Inferior parietal cortex (tissue), 1 donor: ENCODE results near the gene MRPL36.
"Not testable (repeated sequence)": the region's sequence is repeated elsewhere in the genome, so short reads cannot be mapped to it uniquely, and the experiment has no call there.

Source experiments
- DNase-seq: peaks from one replicate; pipeline ENCODE4 v3.0.0-alpha.2; 2016; ENCODE audit errors: extremely low spot score

Gene MRPL36

DNA sequence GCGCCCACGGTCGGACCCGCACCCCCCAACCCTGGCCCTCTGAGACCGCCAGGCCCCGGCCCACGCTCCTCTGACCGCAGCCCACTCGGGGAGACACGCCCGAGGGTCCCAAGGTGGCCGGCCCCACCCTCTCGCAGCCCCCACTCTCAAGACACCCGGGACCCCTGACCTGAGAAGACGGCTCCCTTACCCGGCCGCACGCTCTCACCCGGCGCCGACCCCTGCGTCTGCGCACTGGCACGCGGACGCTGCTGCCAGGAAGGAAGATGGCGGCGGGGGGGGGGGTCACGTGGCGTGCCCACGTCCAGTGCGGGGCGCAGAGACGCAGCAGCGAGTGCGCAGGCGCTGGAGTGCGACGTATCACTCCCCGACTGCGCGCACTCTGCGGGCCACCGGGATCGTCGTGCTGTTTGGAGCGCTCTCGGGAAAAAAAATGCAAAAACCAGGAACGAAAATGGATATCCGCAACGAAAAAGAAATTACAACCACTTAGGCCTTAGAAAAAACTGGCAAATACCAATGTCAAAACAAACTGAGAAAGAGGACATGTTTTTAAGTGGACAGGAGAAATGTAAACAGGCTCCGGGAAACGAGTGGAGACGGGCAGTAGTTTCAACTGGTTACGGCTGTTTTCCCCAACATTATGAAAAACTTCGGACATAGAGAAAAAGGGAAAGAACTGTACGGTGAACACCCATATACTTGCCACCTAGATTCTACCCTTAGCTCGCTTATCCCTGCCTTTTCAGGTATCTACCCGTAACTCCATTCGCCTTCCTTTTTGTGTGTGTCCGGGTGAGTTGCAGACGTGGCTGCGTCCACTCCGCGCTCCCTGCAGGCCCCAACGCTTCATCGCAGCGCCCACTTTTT, at the start of gene MRPL36:
Gene MRPL36, minus strand, starts transcription at position 236 of the 870 bp plus-strand sequence. CDS start 902 bp downstream, outside the sequence.
- peak; percentile 89 for DNase-seq

GRCh38 chr5:1847611-1848010, 48.0 kb upstream of the MRPL36 start:
- no peak for DNase-seq

DNA sequence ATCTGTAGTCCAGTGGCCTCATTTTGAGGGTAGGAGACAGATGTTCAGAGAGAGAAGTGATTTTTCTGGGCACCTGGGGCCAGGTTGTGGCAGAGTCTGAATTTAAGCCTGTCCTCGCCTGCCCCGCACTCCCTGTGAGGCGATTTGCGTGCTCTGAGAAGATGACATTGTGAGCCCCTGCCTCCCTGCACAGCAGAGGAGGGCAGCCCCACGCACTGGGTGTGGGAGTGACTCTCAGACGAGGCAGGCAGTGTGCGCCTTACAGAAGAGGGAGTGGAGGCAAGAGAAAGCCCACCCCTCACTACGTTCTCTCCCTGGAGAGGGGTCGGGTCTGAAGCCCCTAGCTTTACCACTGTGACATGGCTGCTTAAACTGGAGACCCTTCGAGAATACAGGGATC, 47.4 kb upstream of the MRPL36 start:
- no peak for DNase-seq

DNA sequence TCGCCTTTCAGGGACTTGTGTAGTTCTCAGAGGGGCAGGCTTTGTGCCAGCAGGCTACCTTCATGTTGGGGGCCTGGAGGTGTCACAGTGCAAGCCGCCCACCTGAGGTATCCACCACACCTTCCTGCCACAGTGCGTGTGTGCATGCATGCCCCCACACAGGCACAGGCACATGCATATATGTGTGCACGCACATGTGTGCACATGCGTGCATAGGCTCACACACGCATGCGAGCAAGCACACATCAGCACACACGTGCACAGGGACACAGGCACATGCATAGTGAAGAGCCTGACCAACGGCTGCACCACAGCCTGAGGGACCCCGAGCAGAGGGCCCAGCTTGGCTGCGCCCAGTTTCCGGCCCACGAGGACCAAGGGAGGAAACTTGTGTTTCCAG, 46.9 kb upstream of the MRPL36 start:
- DNase-seq, result no peak

- no peak for DNase-seq
Observed at GRCh38 chr5:1845696-1846095, 46.1 kb upstream of the MRPL36 start.

- no peak for DNase-seq
Observed at GRCh38 chr5:1844708-1845436, 45.2 kb upstream of the MRPL36 start.

DNA sequence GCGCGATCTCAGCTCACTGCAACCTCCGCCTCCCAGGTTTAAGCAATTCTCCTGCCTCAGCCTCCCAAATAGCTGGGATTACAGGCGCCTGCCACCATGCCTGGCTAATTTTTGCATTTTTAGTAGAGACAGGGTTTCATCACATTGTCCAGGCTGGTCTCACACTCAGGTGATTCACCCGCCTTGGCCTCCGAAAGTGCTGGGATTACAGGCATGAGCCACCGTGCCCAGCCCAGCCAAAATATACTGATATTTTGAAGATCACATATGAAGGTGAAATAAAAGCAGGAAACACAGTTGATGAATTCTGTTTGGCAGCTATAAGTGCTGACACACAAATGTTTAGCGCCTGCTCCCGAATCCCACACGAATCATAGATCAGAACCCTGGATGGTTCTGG, 44.1 kb upstream of the MRPL36 start:
- not testable (repeated sequence) for DNase-seq

DNA sequence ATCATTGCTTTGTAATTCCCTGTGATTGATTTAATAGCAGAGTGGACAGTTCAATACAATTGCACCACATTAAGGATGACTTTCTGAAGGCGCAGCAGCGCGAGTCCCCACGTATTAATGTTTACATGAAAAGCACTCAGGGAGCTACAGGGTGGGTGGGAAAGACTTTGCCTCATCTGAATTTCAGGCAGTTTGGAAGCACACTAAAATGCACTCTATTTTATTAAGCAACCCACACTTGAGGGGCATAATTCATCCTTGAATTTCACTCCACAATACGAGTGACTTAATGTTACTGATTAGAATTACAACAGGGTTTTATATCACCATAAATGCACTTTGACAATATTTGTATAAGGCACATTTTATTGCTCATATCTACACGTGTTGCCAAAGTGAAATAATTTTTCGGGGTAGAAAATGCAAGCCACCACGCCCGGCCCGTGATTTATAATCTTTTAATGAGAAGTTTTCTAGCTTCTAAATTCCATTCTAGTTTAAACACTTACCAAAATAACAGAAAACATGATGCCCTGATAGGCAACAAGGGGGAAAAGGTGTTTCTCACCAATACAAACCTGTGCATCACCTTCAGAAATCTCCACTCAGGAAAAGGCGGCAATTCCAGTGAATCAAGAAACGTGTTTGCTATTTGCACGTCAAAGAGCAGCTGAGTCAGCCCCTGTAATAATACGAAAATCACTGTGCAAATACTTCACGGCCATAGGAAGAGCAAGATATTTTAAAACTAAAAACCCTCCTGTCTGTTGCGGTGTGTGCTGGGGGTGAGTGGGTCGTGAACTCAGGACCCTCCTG, 42.6 kb upstream of the MRPL36 start:
- DNase-seq, result no peak

DNA sequence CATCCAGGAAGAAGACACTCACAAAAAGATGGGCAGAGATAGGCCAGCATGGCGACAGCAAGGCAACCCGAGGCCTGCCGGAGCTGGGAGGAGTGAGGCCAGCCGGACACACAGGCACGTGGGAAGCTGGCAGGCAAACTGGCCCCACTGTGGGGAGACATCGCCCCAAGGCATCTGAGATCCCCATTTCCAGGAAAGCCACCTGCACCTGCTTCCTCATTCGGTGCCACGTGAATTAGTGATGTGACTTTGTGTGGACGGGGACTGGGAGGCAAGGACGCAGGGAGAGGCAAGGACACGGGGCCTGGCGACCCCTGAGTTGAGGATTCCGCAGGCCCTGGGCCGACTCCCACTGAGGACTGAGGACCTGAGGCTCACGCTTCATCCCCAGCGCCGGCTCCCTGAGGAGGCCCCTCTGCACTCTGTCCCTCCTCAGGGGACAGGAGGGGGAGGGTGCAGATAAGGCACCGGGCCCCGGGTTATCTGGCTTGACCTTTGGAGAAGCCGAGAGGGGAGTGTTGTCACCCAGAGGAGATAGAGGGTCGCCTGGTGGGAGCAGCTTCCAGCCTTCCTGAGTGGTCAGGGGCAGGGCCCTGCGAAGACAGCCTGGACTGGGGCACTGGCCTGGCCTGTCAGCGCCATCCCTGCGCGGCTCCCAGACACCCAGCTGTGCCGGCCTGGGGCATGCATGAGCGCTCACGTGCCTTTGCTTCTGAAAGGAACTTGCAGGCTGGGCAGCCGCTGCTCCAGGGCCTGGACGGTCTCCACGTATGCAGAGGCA, 41.3 kb upstream of the MRPL36 start:
- no peak for DNase-seq

- no peak for DNase-seq
Observed at GRCh38 chr5:1840071-1840547, 40.5 kb upstream of the MRPL36 start.

GRCh38 chr5:1838013-1838412, 38.4 kb upstream of the MRPL36 start:
- no peak for DNase-seq

- DNase-seq, result no peak
Observed at GRCh38 chr5:1836891-1837880, 37.5 kb upstream of the MRPL36 start.

- DNase-seq, result no peak
Observed at GRCh38 chr5:1836176-1836890, 36.7 kb upstream of the MRPL36 start.

- no peak for DNase-seq
Observed at GRCh38 chr5:1835431-1835830, 35.8 kb upstream of the MRPL36 start.

GRCh38 chr5:1834721-1835429, 35.2 kb upstream of the MRPL36 start:
- no peak for DNase-seq

DNA sequence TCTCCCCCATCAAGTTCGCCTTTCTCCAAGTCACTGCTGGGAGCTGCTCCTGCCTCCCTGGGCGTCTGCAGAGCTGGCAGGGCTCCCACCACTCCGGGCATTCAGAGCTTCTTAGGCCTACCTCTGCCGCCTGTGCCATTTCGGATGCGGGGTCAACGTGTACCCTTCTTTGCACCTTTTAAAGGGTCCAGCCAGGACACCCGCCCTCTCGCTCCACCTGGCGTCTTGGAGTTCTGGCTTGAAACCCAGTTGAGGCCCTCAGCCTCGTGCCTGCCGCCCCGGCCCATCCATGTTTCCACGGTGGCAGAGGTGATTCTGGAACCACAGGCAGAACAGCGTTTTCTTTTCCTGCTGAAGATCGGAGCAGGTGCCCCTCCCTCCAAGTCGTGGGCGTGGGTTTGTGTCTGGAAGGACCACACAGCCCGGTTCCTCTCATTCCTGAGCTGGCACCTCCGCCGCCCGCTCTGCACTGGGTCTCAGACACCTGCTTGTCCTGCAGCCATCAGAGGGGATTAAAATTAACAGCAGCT, 34.5 kb upstream of the MRPL36 start:
- no peak for DNase-seq

- DNase-seq, result no peak
Observed at GRCh38 chr5:1833264-1834021, 33.8 kb upstream of the MRPL36 start.
